A673 (cell line): Measurements from ENCODE around the gene CABP4. TPM values are rescaled to one million over a fixed set of nuclear protein-coding genes. Genes with fewer than 3 reads are reported as not detected.

ENCODE experiments used
- BruUV-seq: library from RNA; stranded (reverse); fragments of 400-500 nt; replicated peaks from 2 replicates; lab custom pipeline; 2021; lab: Mats Ljungman, UMichigan
- CTCF ChIA-PET: fragments of 300-600 bp; sonication (Branson Sonifier 250); formaldehyde crosslinking; loops from one replicate; lab custom pipeline; 2022; ENCODE audit warnings: antibody characterized with exemption; lab: Charles Lee
- POLR2A ChIA-PET: fragments of 300-600 bp; sonication (Branson Sonifier 250); formaldehyde crosslinking; loops from one replicate; lab custom pipeline; 2022; ENCODE audit warnings: antibody characterized with exemption; ENCODE audit not compliant: low non-redundant PET; lab: Charles Lee
- DNase-seq: peaks from one replicate; pipeline ENCODE4 v3.0.0-alpha.2; 2015; ENCODE audit warnings: low spot score
- H3K27ac ChIP-seq: fragments of 200-600 bp; sonication (generic); 2 replicates; pipeline ENCODE4 v1.5.1; 2016; ENCODE audit warnings: mixed run types, low read depth, mild to moderate bottlenecking, mixed read lengths, antibody characterized with exemption, low read length; ENCODE audit not compliant: poor library complexity, severe bottlenecking
- H3K27me3 ChIP-seq: fragments of 200-600 bp; sonication (generic); replicated peaks from 2 replicates; pipeline ENCODE4 v1.6.1; 2017; ENCODE audit warnings: mixed run types, low read depth, mild to moderate bottlenecking, mixed read lengths, antibody characterized with exemption, low read length; ENCODE audit not compliant: insufficient read depth, poor library complexity
- H3K36me3 ChIP-seq: fragments of 200-600 bp; sonication (generic); 2 replicates; pipeline ENCODE4 v1.6.1; 2016; ENCODE audit warnings: mixed run types, mild to moderate bottlenecking, mixed read lengths, antibody characterized with exemption, low read length; ENCODE audit not compliant: insufficient read depth, poor library complexity, severe bottlenecking
- H3K4me1 ChIP-seq: fragments of 200-600 bp; sonication (generic); 2 replicates; pipeline ENCODE4 v1.6.1; 2017; ENCODE audit warnings: mixed run types, mild to moderate bottlenecking, mixed read lengths, antibody characterized with exemption, low read length; ENCODE audit not compliant: insufficient read depth, poor library complexity, severe bottlenecking
- H3K4me3 ChIP-seq: fragments of 200-600 bp; sonication (generic); 2 replicates; pipeline ENCODE4 v1.5.1; 2016; ENCODE audit warnings: low read depth, mixed run types, mild to moderate bottlenecking, mixed read lengths, low read length; ENCODE audit not compliant: poor library complexity, severe bottlenecking
- H3K9me3 ChIP-seq: fragments of 200-600 bp; sonication (generic); 2 replicates; pipeline ENCODE4 v1.6.1; 2016; ENCODE audit warnings: mixed run types, low read depth, mild to moderate bottlenecking, mixed read lengths, antibody characterized with exemption, low read length; ENCODE audit not compliant: poor library complexity, severe bottlenecking
- CTCF ChIP-seq: fragments of 300-800, 200-600 bp; sonication (generic); conservative IDR thresholded peaks from 2 replicates; pipeline ENCODE4 v1.5.1; 2017; ENCODE audit warnings: low read depth, mild to moderate bottlenecking, antibody characterized with exemption, low read length, moderate library complexity, mixed read lengths
- EZH2 ChIP-seq: fragments of 200-600 bp; sonication (generic); IDR thresholded peaks from 2 replicates; pipeline ENCODE4 v1.6.1; 2017; ENCODE audit warnings: borderline replicate concordance, low read depth, mild to moderate bottlenecking, mixed read lengths, antibody characterized with exemption, low read length; ENCODE audit not compliant: poor library complexity, severe bottlenecking
- intact Hi-C: fragments of 100-400 bp; cut with micrococcal nuclease; formaldehyde crosslinking; loops from one replicate; pipeline ENCODE4 v1.10.0; 2022; ENCODE audit not compliant: unreplicated experiment
- total RNA-seq: library from RNA; stranded (reverse); gene quantifications from 2 replicates; pipeline ENCODE4 v1.2.3, GENCODE V29; 2021

Gene CABP4
- total RNA-seq, 1 experiment from 2014 or later = not detected

DNA sequence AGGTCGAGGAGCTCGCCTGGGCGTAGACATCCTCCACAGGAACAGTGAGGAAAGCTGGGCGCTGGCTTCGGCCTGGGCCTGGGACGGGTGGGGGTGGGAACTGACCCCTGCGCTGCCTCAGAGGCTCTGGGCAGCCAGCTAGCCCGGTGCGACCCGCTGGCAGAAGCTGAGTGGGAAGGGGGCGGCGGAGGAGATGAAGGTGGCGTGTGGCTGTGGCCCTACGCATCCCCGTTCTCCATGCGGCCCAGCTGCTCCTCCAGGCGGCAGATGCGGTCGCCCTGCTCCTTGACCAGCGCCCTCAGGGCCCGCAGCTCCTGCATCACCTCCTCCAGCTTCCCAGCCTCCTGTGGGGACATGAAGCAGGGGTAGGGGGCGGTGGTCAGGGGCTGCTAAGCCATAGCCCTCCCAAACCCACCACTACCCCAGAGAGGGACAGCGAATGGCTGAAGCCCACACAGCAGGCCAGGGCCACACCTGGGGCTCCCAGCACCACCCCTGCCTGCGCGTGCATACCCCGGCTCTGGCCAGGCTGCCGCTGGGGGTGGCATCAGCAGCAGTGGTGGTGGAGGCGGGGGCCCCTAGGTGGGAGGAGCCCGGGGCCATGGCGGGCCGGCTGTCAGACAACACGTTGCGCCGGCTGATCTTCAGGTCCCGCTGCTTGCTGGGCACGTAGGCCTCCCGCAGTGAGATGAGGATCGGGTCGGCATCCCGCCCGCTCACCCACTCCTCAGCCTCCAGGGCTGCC lies 16.8 kb upstream of the CABP4 start:
- Histone ChIP-seq H3K27me3 (no peaks in the 10 kb centered on the region), H3K27ac (no peak overlapping the region), H3K4me1 (no peaks in the 10 kb centered on the region), H3K9me3 (no peaks in the 10 kb centered on the region), H3K4me3 (no peak overlapping the region), H3K36me3 (peaks cover 31% of the 10 kb centered on the region)
- no peak for TF ChIP-seq CTCF
- no TSS peak for BruUV-seq
- no peak for DNase-seq
- ChIA-PET POLR2A (no interaction called here), CTCF (interaction anchor here (1.0 kb wide), 1 partner anchor 37 kb away, joined by 3 read pairs; the partner anchor contains the start of gene PPP1CA)
- intact Hi-C loops = no loop called here

GRCh38 chr11:67439321-67440228 lies 15.6 kb upstream of the CABP4 start:
- no TSS peak for BruUV-seq
- peaks cover 20% of the 10 kb centered on the region for H3K36me3 ChIP-seq
- DNase-seq = peak; percentile 60
- ChIA-PET CTCF (interaction anchor here (0.6 to 1.0 kb wide), 2 partner anchors 38 to 801 kb away, joined by 3 read pairs; partner anchors contain the start of genes PPP1CA and RBM4), POLR2A (interaction anchor here (0.7 kb wide), 1 partner anchor 9 kb away, joined by 3 read pairs; no protein-coding TSS in a partner anchor)
- no peak overlapping the region for H3K27ac ChIP-seq
- H3K4me3 ChIP-seq = no peak overlapping the region
- H3K9me3 ChIP-seq = no peaks in the 10 kb centered on the region
- H3K4me1 ChIP-seq = peaks cover 5% of the 10 kb centered on the region
- H3K27me3 ChIP-seq = no peaks in the 10 kb centered on the region
- TF ChIP-seq CTCF = peak; percentile 53; the same call in 1 of the 2 replicates
- TF ChIP-seq EZH2 = no peak
- intact Hi-C loops = no loop called here

GRCh38 chr11:67440229-67441097 lies 14.7 kb upstream of the CABP4 start:
- intact Hi-C loops = no loop called here
- Histone ChIP-seq H3K27ac (peak overlapping the region; percentile 40), H3K4me3 (no peak overlapping the region), H3K36me3 (peaks cover 18% of the 10 kb centered on the region), H3K27me3 (no peaks in the 10 kb centered on the region), H3K4me1 (peaks cover 5% of the 10 kb centered on the region), H3K9me3 (no peaks in the 10 kb centered on the region)
- CTCF ChIA-PET = interaction anchor here (0.6 kb wide), 1 partner anchor 802 kb away, joined by 3 read pairs; the partner anchor contains the start of gene RBM4
- no peak for DNase-seq
- POLR2A ChIA-PET = interaction anchor here (0.6 kb wide), 1 partner anchor 20 kb away, joined by 7 read pairs; no protein-coding TSS in a partner anchor
- no TSS peak for BruUV-seq
- TF ChIP-seq CTCF (no peak), EZH2 (no peak)
